ENCODE results near the gene TACR2.
"Not testable (repeated sequence)": the region's sequence is repeated elsewhere in the genome, so short reads cannot be mapped to it uniquely, and the experiment has no call there.

TACR2 gene

GRCh38 chr10:69450395-69450794, 33.7 kb upstream of the TACR2 start:
- DNase-seq: not testable (repeated sequence)

GRCh38 chr10:69449841-69450240, 33.1 kb upstream of the TACR2 start:
- peak in 1 of 2 experiments; percentile 34 for DNase-seq

GRCh38 chr10:69446650-69447151, 30.0 kb upstream of the TACR2 start:
- no peak for DNase-seq

GRCh38 chr10:69446229-69446628, 29.5 kb upstream of the TACR2 start:
- no peak for DNase-seq

GRCh38 chr10:69445041-69445440, 28.3 kb upstream of the TACR2 start:
- no peak for DNase-seq

- DNase-seq: no peak
Measured at GRCh38 chr10:69443354-69443753, 26.6 kb upstream of the TACR2 start.

- no peak for DNase-seq
Measured at GRCh38 chr10:69439813-69440506, 23.2 kb upstream of the TACR2 start.

GRCh38 chr10:69439350-69439739, 22.6 kb upstream of the TACR2 start:
- peak; percentile 60 to 93 for DNase-seq

- peak; percentile 49 to 59 for DNase-seq
Measured at GRCh38 chr10:69438536-69439349, 22.0 kb upstream of the TACR2 start.

- no peak for DNase-seq
Measured at GRCh38 chr10:69437321-69438259, 20.9 kb upstream of the TACR2 start.

- DNase-seq: no peak
Measured at GRCh38 chr10:69435966-69436520, 19.3 kb upstream of the TACR2 start.

GRCh38 chr10:69434926-69435325, 18.2 kb upstream of the TACR2 start:
- DNase-seq: no peak

- DNase-seq: no peak
Measured at GRCh38 chr10:69434169-69434568, 17.5 kb upstream of the TACR2 start.

- no peak for DNase-seq
Measured at GRCh38 chr10:69428165-69428564, 11.4 kb upstream of the TACR2 start.

GRCh38 chr10:69426376-69426727, 9.6 kb upstream of the TACR2 start:
- no peak for DNase-seq

GRCh38 chr10:69425511-69426298, 9.0 kb upstream of the TACR2 start:
- no peak for DNase-seq

GRCh38 chr10:69425041-69425440, 8.3 kb upstream of the TACR2 start:
- DNase-seq: no peak

- DNase-seq: no peak
Measured at GRCh38 chr10:69422676-69423075, 6.0 kb upstream of the TACR2 start.

GRCh38 chr10:69421611-69422308, 5.0 kb upstream of the TACR2 start:
- no peak for DNase-seq

GRCh38 chr10:69419744-69420126, 3.0 kb upstream of the TACR2 start:
- no peak for DNase-seq

GRCh38 chr10:69419096-69419743, 2.5 kb upstream of the TACR2 start:
- DNase-seq: no peak

All from NCI-H446 (cell line).